WTC11 (cell line): ENCODE measurements around the gene NOM1. TPM values are rescaled to one million over a fixed set of nuclear protein-coding genes. Genes with fewer than 3 reads are reported as not detected.

Source experiments
- ATAC-seq: fragments of 200-7000 bp; cut with Tn5 transposase; 2 replicates; pipeline ENCODE4 v1.10.0; 2021; ENCODE audit warnings: mild to moderate bottlenecking, moderate library complexity
- CTCF ChIA-PET: fragments of 300-600 bp; sonication (Branson Sonifier 250); formaldehyde crosslinking; loops from one replicate; lab custom pipeline; 2021; ENCODE audit warnings: antibody characterized with exemption; lab: Charles Lee
- POLR2A ChIA-PET: fragments of 350-600 bp; sonication (Branson Sonifier 250); formaldehyde crosslinking; loops from one replicate; lab custom pipeline; 2021; ENCODE audit warnings: antibody characterized with exemption; lab: Charles Lee
- DNase-seq: peaks from one replicate; pipeline ENCODE4 v3.0.0; 2021; ENCODE audit warnings: low spot score
- H3K27ac Mint-ChIP-seq: 2 replicates; pipeline ENCODE4 v1.8.0; 2021; ENCODE audit warnings: mixed read lengths
- H3K27me3 Mint-ChIP-seq: 2 replicates; pipeline ENCODE4 v1.8.0; 2021; ENCODE audit warnings: low read depth, mild to moderate bottlenecking, moderate library complexity, mixed read lengths
- H3K36me3 Mint-ChIP-seq: 2 replicates; pipeline ENCODE4 v1.8.0; 2021; ENCODE audit warnings: mixed read lengths
- H3K4me1 Mint-ChIP-seq: 2 replicates; pipeline ENCODE4 v1.8.0; 2022; ENCODE audit warnings: mixed read lengths
- H3K4me3 Mint-ChIP-seq: 2 replicates; pipeline ENCODE4 v1.8.0; 2021; ENCODE audit warnings: mild to moderate bottlenecking, moderate library complexity, mixed read lengths
- H3K9me3 Mint-ChIP-seq: 2 replicates; pipeline ENCODE4 v1.8.0; 2021; ENCODE audit warnings: mixed read lengths
- ATF1 ChIP-seq: sonication (generic); formaldehyde crosslinking; IDR thresholded peaks from 2 replicates; pipeline ENCODE4 v1.8.1; 2023; ENCODE audit warnings: mild to moderate bottlenecking, moderate library complexity, missing genetic modification reagents
- ATF6 ChIP-seq: sonication (generic); formaldehyde crosslinking; IDR thresholded peaks from 2 replicates; pipeline ENCODE4 v1.8.1; 2023; ENCODE audit warnings: mild to moderate bottlenecking, missing genetic modification reagents
- CREB1 ChIP-seq: sonication (generic); formaldehyde crosslinking; IDR thresholded peaks from 2 replicates; pipeline ENCODE4 v1.8.0; 2023; ENCODE audit warnings: mild to moderate bottlenecking, missing genetic modification reagents
- CREM ChIP-seq: sonication (generic); formaldehyde crosslinking; IDR thresholded peaks from 2 replicates; pipeline ENCODE4 v1.8.1; 2022; ENCODE audit warnings: mild to moderate bottlenecking, missing genetic modification reagents, moderate library complexity
- ESRRA ChIP-seq: sonication (generic); formaldehyde crosslinking; IDR thresholded peaks from 2 replicates; pipeline ENCODE4 v1.8.1; 2022; ENCODE audit warnings: mild to moderate bottlenecking, missing genetic modification reagents, borderline replicate concordance
- FOXK1 ChIP-seq: sonication (generic); formaldehyde crosslinking; IDR thresholded peaks from 2 replicates; pipeline ENCODE4 v1.8.0; 2022; ENCODE audit warnings: mild to moderate bottlenecking, moderate library complexity, missing genetic modification reagents
- GRHL2 ChIP-seq: fragments of 250-450 bp; sonication (Bioruptor Pico); IDR thresholded peaks from 2 replicates; pipeline ENCODE4 v1.8.0; 2022; ENCODE audit warnings: mild to moderate bottlenecking, moderate library complexity; ENCODE audit not compliant: insufficient replicate concordance, severe bottlenecking
- GTF2I ChIP-seq: fragments of 250-450 bp; sonication (Bioruptor Pico); conservative IDR thresholded peaks from 2 replicates; pipeline ENCODE4 v1.4.0; 2021; ENCODE audit warnings: mild to moderate bottlenecking
- HMGXB4 ChIP-seq: sonication (generic); formaldehyde crosslinking; IDR thresholded peaks from 2 replicates; pipeline ENCODE4 v1.8.1; 2023; ENCODE audit warnings: mild to moderate bottlenecking, moderate library complexity, missing genetic modification reagents
- MAX ChIP-seq: sonication (generic); formaldehyde crosslinking; IDR thresholded peaks from 2 replicates; pipeline ENCODE4 v1.8.0; 2022; ENCODE audit warnings: mild to moderate bottlenecking, missing genetic modification reagents
- MYBL2 ChIP-seq: sonication (generic); formaldehyde crosslinking; IDR thresholded peaks from 2 replicates; pipeline ENCODE4 v1.8.1; 2023; ENCODE audit warnings: mild to moderate bottlenecking, moderate library complexity, missing genetic modification reagents
- PREB ChIP-seq: sonication (generic); formaldehyde crosslinking; IDR thresholded peaks from 2 replicates; pipeline ENCODE4 v1.8.1; 2022; ENCODE audit warnings: mild to moderate bottlenecking, missing genetic modification reagents, moderate library complexity, borderline replicate concordance
- SMAD4 ChIP-seq: sonication (generic); formaldehyde crosslinking; IDR thresholded peaks from 2 replicates; pipeline ENCODE4 v1.8.0; 2022; ENCODE audit warnings: mild to moderate bottlenecking, missing genetic modification reagents
- TP53 ChIP-seq: sonication (generic); formaldehyde crosslinking; IDR thresholded peaks from 2 replicates; pipeline ENCODE4 v1.8.1; 2023; ENCODE audit warnings: mild to moderate bottlenecking, missing genetic modification reagents
- ZNF121 ChIP-seq: sonication (generic); formaldehyde crosslinking; IDR thresholded peaks from 2 replicates; pipeline ENCODE4 v1.8.0; 2023; ENCODE audit warnings: missing genetic modification reagents
- ZNF281 ChIP-seq: sonication (generic); formaldehyde crosslinking; IDR thresholded peaks from 2 replicates; pipeline ENCODE4 v1.8.0; 2023; ENCODE audit warnings: mild to moderate bottlenecking, missing genetic modification reagents
- ZNF317 ChIP-seq: sonication (generic); formaldehyde crosslinking; IDR thresholded peaks from 2 replicates; pipeline ENCODE4 v1.8.1; 2023; ENCODE audit warnings: low read depth, mild to moderate bottlenecking, moderate library complexity, missing genetic modification reagents, borderline replicate concordance
- ZNF671 ChIP-seq: fragments of 250-450 bp; sonication (Bioruptor Pico); IDR thresholded peaks from 2 replicates; pipeline ENCODE4 v1.8.0; 2021; ENCODE audit warnings: mild to moderate bottlenecking
- total RNA-seq: library from RNA; stranded (reverse); gene quantifications from 3 replicates; pipeline ENCODE4 v1.2.3, GENCODE V29; 2021

NOM1 gene
- total RNA-seq, 1 experiment from 2014 or later, result 38.5 TPM

GRCh38 chr7:157003756-157004520 lies 54.4 kb downstream of the NOM1 start (continued):
- TF ChIP-seq MAX (peak; percentile 62; the same call in 1 of the 2 replicates), ATF6 (CRISPR knock-in tag) (0 out of 2 replicates have a peak, but pooled peaks have one; percentile 54), ZNF121 (CRISPR knock-in tag) (no peak), CREM (CRISPR knock-in tag) (no peak), TP53 (CRISPR knock-in tag) (0 out of 2 replicates have a peak, but pooled peaks have one; percentile 60), MYBL2 (CRISPR knock-in tag) (no peak)

GRCh38 chr7:157004521-157005455 lies 55.3 kb downstream of the NOM1 start:
- H3K36me3 Mint-ChIP-seq, result no peaks in the 10 kb centered on the region
- no peaks in the 10 kb centered on the region for H3K9me3 Mint-ChIP-seq
- peak overlapping the region; percentile 49 for H3K4me3 Mint-ChIP-seq
- no peak for ATAC-seq
- H3K27ac Mint-ChIP-seq, result no peak overlapping the region
- peaks cover 43% of the 10 kb centered on the region for H3K4me1 Mint-ChIP-seq
- ChIA-PET CTCF (interaction anchor here (1.4 to 1.5 kb wide), 2 partner anchors 12 to 19 kb away, joined by 3 to 4 read pairs; no protein-coding TSS in a partner anchor), POLR2A (interaction anchor here (1.3 kb wide), 1 partner anchor 12 kb away, joined by 4 read pairs; no protein-coding TSS in a partner anchor)
- no peak for DNase-seq
- H3K27me3 Mint-ChIP-seq, result peaks cover 98% of the 10 kb centered on the region
- TF ChIP-seq ZNF317 (CRISPR knock-in tag) (no peak), PREB (CRISPR knock-in tag) (no peak), ZNF281 (CRISPR knock-in tag) (no peak), CREB1 (CRISPR knock-in tag) (no peak), FOXK1 (CRISPR knock-in tag) (no peak), GTF2I (CRISPR knock-in tag) (no peak), SMAD4 (no peak), ATF1 (CRISPR knock-in tag) (no peak), ZNF671 (CRISPR knock-in tag) (no peak), GRHL2 (no peak), ATF6 (CRISPR knock-in tag) (no peak), HMGXB4 (no peak), ESRRA (CRISPR knock-in tag) (no peak)
